Cerebellar cortex (tissue), 1 donor: Measurements from ENCODE around the gene ISG20L2.

ENCODE experiments used
- DNase-seq: peaks from one replicate; pipeline ENCODE4 v3.0.0-alpha.2; 2015; ENCODE audit warnings: low spot score

The ISG20L2 gene

DNA sequence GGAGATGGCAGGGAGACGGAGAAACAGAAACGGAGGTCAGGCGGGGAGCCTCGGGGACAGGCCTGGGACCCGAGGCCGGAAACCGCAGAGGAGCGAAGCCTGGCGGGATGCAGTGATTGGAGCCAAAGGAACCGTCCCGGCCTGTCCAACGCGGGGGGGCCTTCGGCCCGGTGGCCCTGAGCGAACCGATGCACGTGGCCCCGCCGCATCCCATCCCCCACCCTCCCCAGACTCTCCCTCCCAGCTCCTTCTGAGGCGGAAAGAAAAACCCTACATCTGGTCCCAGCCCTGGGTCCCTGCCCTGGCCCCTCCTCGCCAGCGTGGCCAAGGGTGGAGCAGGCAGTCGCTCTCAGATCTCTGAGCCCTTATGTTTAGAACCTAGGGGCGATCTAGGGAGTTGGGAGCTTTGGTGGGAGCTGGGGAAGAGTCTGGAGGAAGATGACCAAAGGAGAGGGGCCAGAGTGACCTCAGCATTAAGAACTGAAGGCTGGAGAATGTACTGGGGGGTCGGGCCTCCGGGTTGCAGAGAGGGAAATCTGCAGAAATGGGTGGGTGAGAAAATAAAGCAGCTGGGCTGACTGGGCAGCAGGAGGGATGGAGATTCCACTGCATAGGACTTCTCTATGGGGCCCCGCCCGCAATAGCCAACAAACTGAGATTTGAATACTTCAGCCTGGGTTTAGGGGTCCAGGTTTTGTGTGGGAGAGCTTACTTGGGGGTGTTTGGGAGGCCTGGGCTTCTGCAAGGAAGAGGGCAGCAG is 21.7 kb downstream of the ISG20L2 start:
- peak; percentile 73 for DNase-seq

DNA sequence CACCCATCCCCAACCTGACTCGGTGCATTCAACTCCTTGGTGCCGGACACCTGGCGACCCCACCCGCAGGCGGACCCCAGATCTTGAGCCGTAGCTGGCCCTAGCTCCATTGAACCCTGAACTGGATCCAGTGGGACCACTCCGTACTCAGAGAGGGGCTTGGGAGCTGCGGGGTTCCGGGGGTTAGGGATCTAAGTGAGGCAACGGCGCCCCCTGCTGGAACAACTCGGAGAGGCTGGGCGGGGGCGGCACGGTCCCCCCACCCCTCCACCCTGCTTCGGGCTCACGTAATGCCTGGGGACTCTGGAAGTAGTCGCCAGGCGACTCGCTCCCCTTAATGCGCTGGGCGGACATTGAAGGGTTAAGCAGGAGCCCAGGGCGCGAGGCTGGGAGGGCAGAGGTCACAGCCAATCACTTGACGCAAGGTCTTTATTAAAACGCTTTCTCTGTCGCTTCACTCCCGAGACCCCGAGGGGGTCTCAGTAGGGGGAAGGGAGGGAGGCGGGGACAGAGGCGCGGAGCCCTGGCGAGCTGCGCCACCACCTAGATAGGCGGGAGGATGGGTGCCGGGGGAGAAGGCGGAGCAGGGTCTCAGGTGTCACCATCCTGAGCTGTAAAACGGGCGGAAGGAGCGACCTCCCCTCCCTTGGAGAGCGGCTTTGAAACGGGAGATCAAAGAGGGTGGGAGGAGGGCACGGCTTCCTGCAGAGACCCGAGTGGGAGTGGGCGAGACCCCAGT is 22.5 kb downstream of the ISG20L2 start:
- DNase-seq, result peak; percentile 87

DNA sequence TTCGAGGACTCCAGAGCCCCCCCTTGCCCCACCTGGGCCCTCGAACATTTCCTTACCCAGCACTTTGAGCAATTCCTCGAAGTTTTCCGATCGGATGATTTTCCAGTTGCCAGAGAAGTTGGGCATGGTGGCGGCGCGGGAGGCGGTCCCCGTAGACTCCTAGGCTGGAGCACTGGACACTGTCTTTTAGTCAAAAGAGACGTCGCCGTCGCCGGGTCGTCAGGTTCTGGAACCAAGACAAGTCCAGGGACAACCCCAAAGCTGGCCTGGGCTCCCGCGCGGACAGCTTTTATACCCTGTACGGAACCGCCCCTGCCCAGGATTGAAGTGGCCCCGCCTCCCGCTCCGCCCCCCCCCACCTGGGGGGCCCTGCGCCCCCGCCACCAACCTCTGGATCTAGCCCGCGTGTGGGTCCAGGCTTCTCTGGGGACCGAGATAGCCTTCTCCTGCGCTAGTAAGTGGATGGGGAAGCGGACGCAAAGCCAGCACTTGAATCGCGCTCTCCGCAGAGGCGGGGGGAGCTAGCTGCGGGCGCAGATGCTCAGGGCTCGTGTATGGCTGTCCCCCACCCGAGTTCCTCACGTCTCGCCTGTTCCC is 23.1 kb downstream of the ISG20L2 start, which contains the start of gene CRABP2:
Gene CRABP2, minus strand, starts transcription at position 263 of the 597 bp plus-strand sequence. Its CDS starts 137 bp downstream, at position 126.
- DNase-seq, result peak; percentile 79

DNA sequence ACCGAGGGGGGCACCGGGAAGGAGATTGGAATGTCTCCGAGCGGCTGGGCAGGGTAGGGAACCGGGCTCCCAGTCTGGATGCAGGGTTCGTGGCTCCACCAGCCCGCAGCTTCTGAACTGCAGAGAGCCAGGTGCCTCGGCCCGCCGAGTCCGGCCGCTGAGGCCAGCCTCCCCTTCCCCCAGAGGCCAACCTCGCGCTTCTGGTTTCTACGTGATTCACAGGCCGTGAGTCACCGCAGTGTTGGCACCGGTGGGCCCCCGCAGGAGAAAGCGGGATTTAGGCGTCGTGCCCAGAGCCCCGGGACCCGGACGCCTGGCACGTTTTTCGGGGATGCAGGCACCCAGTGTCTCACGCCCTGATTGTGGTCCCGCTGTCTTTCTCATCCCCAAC is 23.6 kb downstream of the ISG20L2 start:
- DNase-seq, result no peak

DNA sequence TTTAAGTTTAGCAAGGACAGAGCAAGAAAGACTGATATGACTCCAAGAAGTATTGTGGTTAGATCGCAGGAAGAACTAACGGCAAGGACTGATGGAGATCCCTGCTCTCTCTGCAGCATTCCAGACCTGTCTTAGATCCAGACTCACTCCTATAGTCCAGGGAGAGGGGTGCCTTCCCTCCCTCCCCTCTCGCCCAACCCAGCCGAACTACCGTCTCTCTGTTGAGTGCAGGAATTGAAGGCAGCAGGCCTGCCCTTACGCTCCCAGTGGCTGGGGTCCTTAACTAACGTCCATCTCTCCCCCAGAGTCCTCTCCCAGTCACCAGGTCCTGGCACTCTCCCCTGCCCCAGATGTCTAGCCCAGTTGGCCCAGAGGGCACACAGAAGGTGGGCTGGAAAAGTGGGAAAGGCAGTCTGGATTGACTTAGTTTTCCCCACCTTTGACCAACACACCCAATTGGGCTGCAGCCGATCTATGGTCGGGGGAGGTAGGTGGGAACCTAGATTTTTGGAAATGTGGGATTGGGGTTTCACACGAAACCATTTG is 24.3 kb downstream of the ISG20L2 start:
- DNase-seq, result no peak

DNA sequence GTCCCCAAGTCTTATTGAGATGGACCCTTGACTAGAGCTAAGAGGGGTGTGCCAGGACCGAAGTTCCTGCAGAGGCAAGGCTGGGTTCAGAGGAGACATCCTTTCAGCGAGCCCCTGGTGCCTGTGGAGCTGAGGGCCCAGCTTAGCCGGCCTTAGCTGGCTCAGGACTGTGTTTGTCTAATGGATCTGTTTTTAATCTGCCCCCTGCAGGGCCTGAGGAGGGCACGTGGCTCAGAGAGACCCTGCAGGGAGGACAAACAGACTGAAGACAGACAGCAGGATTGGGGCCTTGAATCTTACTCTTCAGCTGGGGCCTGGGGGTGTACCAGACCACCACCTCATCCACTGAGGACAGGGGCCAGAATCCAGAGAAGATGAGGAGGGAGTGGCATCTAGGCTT is 24.8 kb downstream of the ISG20L2 start:
- no peak for DNase-seq

DNA sequence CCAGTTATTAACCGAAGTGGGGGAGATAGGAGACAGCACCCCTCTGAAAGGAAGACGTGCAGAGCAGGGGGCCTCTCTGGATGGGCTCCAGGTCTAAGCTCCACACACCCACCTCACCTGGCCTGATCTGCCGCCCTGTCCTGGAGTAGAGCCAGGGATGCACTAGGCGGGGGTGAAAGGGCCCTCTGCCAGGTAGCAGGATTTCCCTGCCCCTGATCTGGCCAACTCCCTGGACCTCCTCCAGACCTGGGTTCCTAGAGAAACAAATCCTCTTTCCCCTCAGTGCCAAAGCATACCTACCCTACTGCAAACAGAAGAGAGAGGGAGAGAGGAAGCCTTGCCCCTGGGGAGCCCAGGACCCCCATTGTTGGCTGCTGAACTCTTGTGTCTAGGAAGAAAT is 25.2 kb downstream of the ISG20L2 start:
- no peak for DNase-seq

DNA sequence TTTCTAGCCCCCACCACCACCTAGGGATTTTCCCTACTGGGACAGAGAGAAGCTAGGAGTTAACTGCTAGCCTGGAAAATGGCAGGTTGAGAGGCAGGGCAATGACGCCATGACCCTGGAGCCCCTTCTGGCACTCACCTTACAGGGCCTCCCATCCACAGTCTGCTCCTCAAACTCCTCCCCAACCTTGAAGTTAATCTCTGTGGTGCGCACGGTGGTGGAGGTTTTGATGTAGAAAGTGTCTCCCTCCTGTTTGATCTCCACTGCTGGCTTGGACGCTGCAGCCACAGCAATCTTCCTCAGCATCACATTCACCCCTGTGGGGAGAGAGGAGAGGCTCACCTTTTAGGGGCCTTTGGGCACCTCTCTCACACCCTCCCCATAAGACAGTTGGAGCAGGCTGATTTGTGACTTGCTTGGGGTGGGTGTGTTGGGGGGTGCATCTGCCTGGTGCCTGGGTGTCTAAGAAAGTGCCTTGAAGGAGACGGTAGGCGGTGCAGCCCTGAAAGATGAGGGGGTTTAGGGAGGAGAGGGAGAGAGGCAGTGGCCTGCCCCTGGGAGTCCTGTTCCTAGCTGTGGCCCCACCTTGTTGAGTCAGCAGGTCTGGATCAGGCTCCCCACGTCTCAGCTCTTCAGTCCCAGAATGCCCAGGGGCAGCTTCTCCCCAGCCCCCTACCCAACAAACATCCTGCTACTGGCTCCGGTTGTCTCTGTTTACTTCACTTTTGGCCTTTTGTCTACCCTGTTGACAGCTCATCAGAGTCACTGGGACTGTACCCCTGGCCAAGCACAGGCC is 27.6 kb downstream of the ISG20L2 start:
- no peak for DNase-seq

DNA sequence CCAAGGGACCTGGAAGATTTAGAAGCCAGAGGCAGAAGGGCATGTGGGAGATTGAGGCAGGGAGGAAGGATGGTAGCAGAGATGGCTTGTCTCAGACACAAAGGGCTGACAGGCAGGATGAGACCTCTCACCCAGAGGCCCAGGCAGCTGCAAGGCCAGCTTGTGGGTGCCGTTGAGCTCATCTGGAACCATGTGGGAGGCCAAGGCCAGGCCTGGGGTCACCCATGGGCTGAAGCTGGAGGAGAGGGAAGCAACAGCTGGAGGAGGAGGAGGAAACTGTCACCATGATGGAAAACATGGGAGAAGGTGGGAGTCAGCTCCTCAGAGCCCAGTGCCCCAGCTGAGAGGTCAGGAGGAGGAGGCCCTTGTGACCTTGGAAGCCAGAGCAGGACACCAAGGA is 29.6 kb downstream of the ISG20L2 start:
- DNase-seq, result no peak

DNA sequence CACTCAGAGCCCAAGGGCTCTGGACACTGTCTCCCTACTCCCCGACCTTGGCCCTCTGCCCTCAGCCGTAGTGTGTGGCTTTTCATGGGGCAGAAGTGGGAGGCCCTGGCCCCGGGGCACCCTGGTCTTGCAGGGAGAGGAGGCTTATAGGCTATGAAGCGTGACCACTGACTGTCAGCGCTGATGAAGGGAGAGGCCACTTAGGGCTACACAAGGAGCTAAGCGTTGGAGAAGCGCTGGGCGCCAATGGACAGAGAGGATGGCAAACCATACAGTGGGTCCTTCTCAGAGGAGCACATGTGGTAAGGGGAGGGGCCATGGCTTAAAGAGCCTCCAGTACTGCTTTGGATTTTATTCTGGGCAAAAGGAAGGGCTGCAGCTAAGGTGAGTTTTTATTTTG is 31.1 kb downstream of the ISG20L2 start:
- peak; percentile 61 for DNase-seq

DNA sequence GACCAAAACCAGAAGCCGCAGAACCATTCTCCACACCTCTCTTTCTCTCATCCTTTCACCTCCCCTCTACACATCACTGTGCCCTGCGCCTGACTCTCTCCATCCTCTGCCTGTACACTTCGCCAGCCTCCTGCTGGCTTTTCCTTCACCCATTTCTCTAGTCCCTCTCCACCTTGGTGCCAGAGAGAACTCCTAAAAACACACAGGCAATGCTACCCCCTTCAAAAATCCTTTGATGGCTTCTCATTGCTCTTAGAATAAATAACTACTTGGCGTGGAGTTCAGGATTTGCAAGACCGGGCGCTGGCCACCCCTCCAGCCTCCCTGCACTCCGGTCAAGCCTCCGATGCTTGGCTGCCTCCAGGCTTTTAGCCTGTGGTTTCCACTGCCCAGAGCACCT is 31.8 kb downstream of the ISG20L2 start:
- DNase-seq, result no peak

DNA sequence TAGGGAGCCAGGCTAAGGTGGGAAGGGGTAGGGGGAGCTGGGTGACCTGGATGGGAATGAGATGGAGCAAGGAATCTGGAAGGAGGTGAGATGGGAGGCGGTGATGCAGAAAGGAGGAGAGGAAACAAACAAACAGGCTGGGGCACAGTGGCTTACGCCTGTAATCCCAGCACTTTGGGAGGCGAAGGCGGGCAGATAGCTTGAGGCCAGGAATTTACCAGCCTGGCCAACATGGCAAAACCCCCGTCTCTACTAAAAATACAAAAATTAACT is 33.9 kb downstream of the ISG20L2 start:
- DNase-seq, result no peak

DNA sequence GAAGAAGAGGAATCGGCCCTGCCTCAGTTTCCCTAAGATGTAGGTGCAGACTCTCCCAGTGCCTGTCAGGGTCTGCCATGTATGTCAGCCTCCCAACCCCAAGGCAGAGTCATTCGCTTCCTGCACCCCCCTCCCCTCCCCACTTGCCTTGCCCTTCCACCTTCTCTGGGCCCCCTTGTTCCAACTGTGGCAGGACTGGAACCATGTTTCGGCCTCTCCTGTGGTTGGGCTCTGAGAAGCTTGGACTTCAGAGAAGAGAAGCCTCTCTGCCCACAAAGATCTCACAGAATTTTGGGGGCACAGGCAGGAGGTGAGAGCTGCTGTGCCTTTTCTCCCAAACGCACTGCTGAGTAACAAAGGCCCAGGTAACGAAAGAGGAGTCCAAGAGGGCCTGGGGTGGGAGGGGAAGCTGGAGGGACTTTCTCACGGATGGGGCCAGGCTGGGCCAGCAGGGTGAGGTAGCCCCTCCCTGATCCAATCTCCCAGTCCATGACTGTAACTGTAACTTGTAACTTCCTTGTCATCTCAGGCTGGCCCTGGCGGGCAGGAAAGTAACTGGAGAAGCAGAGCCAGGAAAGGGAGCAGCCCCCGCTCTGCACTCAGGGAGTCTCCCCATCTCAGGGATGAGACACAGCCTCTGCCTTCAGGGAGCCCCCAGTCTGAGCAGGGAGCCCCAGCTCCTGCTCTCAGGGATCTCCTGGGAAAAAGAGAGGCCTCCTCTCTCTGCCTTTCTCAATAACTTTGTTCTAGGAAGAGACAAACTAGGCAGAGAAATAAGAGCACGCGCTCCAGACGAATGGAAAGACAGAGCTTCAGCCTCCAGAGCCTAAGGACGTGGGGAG is 34.5 kb downstream of the ISG20L2 start:
- DNase-seq, result peak; percentile 66

DNA sequence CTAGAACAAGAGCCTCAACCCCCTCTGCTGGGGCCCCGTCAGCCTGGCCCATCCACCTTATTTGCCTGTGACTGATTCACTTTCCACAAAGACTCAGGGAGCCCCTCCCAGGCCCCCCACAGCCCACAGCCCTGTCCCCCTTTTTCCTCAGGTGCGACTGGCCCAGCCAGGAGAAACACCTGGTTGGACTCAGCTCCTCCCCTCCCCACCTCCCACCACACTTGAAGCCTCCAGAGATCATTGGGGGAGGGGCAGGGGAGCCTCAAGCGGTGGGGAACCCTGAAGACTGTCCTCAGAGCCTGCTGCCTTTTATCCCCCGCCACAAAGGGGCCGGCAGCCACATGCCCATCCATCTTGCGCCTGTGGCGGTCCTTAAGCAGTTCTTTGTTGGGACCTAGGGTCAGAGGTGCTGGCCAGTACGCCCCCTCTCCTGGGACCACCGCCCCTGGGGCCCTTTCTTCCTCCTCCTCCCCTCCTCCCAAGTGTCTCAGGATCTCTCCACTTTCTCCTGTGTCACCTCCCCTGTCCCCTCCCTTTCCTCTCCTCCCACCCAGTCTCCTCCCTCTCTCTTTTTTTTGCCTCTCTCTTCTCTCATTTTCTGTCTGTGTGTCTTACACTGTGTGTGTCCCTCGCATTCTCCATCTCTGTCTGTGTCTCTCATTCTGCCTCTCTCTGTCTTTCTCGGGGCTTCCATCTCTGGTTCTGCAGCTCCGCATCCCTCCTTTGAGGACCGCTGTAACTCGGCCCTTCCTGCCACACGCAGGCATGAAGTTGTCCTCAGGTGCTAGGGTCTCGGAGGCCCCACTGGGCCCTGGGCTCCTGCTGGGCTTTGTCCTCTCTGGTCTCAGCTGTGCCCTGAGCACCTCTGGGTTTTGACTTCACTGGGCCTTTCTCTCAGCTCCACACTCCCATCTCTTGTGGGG is 35.4 kb downstream of the ISG20L2 start:
- peak; percentile 66 for DNase-seq

DNA sequence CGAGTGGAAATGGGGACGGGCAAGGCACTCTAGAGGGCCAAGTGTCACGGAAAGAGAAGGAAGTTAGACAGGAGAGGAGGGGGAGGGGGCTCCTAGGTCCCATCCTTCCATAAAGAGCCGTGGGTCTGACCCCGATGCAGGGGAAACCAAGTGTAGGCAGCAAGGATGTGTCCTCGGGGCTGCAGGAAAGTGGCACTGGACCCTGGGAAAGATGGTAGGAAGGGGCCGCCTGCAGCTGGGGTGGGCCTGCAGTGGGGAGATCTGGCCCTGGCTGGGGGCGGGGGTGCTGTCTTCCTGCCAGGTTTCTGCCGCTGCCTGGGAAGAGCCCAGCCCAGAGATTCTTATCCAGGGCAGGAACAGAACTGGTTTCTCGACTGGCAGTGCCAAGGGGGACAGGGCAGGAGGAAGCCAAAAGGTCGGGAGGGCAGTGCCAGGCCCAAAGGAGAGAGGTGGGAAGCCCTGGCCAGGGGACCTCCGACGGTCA is 36.1 kb downstream of the ISG20L2 start:
- no peak for DNase-seq

DNA sequence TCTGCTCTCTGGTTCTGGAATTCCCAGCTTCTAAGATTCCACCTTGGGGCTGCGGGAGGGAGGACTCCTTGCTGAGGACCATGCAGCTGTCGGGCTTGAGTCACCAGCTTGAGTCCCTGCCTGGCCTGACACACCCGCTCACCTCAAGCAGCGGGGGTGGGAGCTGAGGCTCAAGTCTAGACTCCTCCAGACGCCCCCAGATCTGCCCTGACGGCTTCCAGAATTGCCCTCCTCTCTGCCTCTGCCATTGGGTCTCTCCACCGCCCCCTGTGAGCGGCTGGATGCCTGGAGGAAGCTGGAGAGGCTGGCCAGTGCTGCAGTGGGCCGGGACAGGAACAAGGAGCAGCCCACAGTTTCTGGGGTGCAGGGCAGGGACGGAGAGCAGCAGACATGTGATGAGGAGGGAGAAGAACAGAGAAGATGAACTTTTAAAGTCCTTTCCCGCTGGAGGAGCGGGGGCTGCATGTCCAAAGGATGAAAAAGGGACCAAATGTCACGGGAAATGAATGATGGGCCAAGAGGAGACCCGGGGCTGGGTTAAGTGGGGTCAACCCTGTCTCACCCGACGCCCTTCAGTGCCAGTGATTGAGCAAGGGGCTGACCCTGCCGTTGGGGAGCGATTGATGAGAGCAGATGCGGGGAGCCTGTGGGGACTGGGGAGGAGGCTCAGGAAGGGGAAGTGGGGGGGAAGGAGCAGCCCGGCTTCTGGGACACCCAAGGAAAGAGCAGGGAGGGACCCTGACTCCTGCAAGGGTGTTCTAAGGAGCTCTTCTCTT is 36.7 kb downstream of the ISG20L2 start:
- peak; percentile 53 for DNase-seq

DNA sequence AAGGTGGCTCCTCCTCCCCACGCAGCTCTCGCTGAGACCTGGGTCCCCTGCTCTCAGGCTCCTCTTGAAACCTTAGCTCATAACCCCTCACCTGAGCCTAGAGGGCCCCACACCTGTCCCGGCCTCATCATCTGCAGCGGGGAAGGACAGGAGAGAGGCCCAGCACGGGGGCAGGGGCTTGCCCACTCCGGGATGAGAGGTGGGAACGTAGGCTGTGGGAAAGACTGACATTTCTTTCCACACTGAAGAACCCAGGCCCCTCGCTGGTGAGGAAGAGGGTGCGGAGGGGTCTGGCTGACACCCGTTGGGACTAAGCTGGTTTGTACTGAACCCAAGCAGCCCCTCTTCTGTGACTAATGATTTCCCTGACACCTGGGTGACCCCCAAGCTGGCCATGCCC is 37.4 kb downstream of the ISG20L2 start:
- no peak for DNase-seq

DNA sequence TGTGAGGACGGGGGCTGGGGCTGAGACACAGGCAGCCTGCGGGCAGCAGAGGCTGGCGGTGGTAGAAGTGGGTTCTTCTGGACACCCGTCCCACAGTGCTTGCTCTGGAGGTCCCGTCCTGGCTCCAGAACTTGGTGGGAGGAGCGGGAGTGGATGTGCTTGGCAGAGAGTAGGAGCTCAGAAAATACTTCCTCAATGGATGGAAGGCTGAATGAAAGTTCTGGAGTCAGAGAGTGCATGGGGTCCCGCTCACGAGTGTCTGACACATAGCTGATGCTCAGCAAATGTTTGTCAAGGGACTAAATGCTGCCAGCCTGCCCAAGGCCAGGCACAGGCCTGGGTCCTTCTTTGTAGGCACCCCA is 37.9 kb downstream of the ISG20L2 start:
- DNase-seq, result peak; percentile 12

DNA sequence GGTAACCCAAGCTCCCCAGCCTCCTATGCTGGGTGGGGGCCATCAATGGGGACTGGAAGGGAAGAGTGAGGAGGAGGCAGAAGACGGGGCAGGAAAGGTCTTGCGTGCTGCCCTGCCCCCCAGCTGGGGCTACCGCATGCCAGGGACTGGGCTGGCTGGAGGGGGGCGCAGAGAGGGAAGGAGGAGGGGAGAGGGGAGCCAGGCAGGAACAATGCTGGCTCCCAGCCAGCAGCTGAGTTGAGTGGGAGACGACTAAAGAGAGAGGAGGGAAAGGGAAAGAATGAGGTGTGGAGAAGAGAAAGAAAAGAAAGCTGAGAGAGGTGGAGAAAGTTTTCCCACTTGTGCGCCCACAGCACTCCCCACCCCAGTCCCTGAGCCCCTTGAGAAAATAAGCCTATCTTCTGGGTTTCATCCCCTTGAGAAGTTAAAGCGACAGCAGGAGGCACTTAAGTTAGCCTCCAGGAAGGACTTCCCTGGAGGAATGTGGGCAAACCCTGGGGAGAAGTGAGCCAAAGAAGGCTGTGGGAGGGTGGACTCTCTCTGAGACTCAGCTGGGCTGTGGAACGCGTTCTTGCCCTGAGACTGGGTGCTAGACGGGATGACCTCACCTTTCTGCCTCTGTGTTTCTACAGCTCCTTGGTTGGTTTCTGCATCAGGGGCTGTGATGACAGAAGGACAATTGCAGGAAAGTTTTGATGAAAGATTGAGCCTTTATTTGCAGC is 38.5 kb downstream of the ISG20L2 start:
- DNase-seq, result peak; percentile 20
